ENCODE measurements around the gene HOXA11.

HOXA11 gene

DNA sequence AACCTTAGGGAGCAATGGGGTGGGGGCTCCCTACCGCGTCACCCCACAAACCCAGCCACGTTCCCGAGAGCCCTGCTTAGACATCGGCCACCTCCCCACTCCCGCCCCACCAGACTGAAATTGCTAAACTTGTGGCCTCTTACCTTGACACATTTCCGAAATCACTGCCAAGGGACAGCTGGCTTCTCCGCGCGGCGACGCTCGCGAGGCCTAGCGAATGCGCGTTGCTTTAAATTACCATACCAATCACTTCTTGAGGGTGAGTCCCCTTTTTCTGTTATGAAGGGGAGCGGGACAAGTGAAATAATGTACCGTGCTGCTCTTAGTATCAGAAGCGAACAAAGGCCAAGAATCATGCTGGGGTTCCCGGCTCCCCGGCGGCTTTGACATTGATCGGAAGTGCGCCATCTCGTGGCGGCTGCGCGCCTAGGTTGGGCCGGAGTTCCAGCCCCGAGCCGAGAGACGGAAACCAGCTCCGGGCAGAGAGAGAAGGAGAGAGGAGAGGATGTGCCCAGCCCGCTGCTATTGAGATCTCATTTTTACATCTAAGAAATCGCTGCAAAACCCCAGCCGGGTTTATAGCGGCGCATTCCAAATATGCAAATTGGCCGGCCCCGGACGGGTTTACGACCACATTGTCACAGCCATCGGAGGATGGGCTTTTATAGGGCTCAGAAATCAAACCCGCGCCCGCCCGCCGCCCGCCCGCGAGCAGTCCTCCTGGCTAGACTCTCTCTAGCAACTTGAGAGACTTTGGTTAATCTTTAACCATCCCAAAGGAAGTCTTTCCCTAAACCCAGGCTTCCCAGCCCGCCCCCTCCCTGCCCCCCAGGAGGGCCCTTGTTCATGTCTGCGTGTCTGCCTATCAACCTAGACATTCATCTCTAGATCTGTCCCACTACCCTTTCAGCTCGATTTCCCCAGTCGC lies 5.3 kb downstream of the HOXA11 start:
- DNase-seq = no peak

- no peak for DNase-seq
Observed at GRCh38 chr7:27179030-27179429, 6.0 kb downstream of the HOXA11 start.

- DNase-seq = no peak
Observed at GRCh38 chr7:27178366-27178765, 6.7 kb downstream of the HOXA11 start.

GRCh38 chr7:27177795-27178320 lies 7.2 kb downstream of the HOXA11 start:
- no peak for DNase-seq

DNA sequence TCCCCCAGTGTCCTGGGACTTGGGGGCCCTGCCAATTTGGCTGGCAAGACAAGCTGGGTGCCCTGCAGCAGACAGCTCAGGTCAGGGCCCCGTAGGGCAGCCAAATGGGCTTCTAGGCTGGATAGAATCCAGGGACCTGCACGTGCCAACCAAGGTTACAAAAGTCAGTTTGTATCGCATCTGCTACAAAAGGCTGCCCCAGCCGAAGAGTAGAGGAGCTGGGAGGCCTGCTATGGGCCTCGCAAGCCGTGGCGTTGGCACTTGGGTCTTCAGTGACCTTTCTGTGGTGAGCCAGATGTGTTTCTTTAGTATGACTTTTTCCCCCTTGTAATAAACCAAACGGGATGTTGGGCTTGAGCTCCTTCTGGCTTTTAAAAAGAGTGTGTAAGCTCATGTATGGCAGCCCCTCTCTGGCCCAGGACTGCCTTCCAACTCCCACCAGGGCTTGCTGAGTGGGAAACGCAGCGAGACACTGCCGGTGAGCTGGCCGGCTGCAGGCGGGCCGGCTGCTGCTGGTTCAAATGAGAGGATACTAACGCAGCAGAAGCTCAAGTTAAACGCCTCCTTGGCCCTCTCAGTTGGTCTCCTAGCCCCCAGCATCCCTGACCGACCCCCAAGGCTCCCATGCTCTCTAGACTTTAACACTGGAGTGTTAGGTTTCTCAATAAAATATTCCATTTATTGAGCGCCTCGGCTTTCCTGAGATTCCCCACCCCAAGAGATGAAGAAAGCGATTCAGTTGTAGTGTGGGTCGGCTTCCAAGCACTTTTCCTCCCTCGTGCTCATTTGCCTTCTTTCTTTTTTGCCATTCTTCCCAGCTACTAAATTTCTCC lies 7.9 kb downstream of the HOXA11 start:
- DNase-seq = no peak

DNA sequence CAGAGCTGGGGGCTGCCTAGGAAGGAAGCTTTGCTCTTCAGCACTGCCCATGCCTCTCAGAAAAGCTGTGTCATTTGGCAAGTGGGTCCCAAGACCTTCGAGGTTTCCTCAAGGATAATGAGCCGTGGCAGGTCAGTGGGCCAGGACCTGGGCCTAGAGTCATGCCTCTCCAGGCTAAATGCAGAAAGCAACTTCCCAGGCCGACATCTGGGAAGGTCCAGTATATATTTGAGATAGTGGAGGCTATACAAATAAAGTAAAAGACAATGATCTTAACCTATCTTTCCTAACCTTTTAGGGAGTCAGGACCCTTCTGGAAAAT lies 8.5 kb downstream of the HOXA11 start:
- no peak for DNase-seq

DNA sequence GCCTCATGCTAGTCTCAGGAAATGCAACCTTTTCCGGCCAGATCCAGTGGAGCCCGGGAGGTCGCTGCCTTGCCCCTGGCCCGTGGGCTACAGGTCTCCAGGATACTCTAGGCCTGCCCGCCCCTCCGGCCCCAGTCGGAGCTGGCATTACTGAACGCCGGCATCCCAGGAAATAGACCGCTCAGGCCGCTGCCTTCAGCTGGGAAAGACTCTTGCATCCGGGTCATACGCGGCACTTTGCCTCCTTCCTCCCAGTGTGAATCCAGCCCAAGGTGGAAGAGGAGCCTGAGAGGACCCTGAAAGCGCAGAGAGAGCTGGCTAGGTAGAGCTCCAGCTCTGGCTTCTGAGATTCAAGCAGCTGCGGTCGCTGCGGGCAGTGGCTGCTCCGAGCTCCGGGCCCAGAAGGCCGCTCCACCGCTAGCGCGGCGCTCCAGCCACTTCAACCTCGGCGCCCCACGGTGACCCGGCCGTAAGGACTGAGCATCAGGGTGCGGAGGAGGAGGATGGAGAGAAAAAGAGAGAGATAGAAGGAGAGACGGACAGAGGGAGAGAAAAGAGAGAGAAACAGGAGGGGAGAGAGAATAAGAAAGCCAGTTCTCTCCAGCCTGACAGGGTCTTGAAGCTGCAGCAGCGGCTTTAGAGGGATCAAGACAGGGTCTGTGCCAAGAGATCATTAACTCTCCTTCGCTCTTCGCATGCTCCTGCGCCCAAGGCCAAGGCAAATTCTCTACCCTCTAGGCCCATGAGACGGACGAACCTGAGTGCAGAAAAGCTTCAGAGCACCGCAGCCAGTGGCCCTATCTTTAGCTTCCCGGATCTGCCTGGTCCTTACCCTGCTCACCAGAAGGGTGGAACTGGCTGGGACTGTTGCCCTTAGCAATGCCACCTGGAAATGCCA lies 9.2 kb downstream of the HOXA11 start:
- DNase-seq = no peak

GRCh38 chr7:27174874-27175625 lies 10.0 kb downstream of the HOXA11 start:
- DNase-seq = no peak

DNA sequence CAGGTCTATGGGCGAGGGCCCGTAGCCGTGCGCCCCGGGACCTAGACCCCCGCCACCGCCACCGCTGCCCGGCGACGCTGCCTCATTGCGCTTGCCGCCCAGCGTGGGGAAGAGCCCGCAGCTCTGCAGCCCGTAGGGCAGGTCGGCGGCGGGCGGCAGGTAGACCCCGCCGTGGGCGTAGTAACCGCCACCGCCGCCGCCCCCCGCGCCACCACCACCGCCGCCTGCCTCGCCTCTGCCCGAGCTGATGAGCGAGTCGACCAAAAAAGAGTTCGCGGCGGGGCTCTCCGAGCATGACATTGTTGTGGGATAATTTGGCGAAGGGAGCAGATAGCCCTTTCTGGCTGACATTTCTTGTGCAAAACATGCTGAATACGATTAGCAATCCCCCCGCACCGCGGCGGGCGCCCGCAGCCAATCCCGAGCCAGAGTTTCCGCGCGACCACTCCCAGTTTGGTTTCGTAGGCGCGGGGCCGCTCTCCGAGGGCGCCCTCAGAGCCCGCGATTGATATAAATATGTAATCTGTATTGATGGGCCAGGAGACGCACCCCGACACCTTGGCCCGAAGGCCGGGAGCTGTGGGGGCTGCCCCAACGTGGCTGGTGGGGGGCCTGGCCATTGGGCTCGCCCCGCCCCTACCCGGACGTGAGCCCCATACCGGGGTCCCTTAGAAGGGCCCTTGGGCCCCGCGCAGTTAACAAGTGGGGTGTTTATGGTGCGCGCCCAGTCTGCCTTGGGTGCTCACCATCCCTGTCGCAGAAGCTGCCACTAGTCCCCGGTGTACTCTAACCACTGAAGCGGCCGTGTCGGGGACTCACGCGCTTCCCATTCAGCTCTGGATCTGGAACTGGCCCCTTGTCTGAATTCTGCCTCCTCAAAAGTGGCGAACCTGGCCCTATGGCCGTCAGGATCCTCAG lies 10.8 kb downstream of the HOXA11 start, which contains the start of gene HOXA10:
HOXA10 (minus strand) TSS at position 365 of the 918 bp plus-strand sequence; CDS start at position 351, 14 bp downstream.
- DNase-seq = peak; percentile 25

DNA sequence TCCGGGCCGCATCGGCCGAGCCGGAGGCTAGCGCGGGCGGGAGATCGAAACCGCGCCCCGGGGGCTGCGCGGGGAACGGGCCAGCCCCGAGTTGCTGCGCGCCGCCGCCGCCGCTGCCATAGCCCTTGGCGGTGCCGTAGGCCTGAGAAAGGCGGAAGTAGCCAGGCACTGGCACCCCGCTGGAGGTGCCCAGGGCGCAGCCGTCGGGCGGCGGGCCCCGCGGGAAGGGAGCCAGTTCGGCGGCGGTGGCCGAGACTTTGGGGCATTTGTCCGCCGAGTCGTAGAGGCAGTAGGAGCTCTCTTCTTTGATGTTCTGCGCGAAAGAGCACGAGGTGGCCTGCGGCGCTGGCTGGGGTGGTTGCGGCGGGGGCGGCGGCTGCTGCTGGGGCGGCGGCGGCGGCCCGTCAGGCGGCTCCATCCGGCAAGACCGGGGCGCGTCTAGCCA lies 11.5 kb downstream of the HOXA11 start:
- DNase-seq = no peak

- DNase-seq = peak; percentile 12
Observed at GRCh38 chr7:27172823-27173510, 12.1 kb downstream of the HOXA11 start.

- no peak for DNase-seq
Observed at GRCh38 chr7:27172315-27172774, 12.7 kb downstream of the HOXA11 start.

- DNase-seq = peak; percentile 34
Observed at GRCh38 chr7:27171637-27172314, 13.3 kb downstream of the HOXA11 start.

GRCh38 chr7:27171325-27171636 lies 13.8 kb downstream of the HOXA11 start:
- no peak for DNase-seq

DNA sequence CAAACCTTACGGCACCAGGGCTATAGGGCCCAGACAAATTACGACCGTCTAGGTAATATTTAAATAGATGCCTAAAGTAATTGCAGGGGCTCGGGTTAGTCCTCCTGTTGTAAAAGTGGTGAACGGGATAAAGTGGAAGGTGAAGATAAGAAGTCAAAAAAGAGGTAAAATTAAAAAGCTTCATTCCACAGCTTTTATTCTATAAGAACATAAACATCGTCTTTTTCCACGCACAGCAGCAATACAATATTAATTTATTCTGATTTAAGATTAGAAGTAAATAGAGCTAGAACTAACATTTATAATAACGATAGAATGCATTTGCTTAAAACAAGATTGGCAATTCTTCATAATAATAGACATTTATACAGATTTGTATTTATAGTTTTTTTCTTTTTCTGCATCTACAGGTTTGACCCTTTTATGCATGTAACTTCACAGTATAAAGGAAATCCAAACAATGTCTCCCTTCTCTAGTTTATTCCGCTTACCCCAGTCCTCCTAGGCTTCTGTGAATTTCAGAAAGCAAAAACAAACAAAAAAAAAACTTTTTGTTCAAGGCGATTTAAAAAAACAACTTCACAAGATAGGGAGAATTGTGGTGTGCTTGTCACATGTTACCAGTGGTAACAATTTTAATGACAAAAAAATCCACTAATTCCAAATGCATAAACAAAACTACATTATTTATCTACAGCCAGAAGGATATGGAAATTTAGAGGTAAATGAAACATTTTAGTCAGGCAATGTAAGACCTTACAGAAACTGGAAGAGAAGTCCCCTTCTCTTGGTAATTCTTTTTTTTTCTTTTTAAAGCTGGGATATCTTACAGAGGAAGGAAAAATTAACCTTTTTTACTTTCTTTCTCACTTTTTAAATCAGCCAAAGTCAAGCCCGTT lies 14.4 kb downstream of the HOXA11 start:
- no peak for DNase-seq

DNA sequence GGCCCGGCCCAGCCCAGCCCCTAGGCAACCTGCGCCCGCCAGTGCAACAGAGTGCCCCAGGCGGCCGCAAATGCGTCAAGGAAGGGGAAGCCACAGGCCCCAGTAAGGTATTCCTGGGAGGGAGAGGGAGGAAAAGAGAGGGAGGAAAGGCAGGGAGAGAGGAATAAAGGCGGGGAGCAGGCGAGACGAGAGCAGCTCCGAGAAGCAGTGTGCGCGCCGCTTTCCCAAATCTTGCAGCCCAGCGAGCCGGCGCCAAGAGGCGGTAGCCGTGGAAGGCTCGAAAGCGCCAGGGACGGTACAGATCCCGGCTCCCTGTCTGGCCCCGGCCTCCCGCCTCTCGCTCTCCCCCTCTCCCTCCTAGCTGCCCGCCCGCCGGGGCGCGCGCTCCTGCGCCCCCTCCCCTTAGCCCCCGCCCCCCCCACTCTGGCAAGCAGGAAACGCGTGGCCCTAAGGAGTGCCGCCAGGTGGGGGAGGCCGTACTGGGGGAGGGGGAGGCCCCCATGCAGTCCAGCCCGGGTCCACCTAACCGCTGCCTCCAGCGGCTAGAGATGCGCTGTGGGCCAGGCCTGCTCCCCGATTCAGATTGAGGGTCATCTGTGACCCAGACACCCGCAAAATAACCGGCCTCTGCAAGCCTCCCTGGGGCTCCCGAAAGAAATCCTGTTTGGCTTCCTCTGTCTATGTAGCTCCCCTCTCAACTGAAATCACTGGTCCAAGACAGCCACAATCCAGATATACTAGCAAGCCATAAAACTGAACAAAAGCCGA lies 15.2 kb downstream of the HOXA11 start:
- DNase-seq = peak; percentile 58

GRCh38 chr7:27168265-27168947 lies 16.6 kb downstream of the HOXA11 start:
- peak; percentile 54 for DNase-seq
